ENCODE data around the gene RETSAT. TPM values are rescaled to one million over a fixed set of nuclear protein-coding genes. Genes with fewer than 3 reads are reported as not detected.
A peak's percentile ranks its signal among the peaks of the same experiment; 100 is the strongest.
"Not testable (repeated sequence)": the region's sequence is repeated elsewhere in the genome, so short reads cannot be mapped to it uniquely, and the experiment has no call there.

RETSAT gene
- 33.2 TPM for total RNA-seq

DNA sequence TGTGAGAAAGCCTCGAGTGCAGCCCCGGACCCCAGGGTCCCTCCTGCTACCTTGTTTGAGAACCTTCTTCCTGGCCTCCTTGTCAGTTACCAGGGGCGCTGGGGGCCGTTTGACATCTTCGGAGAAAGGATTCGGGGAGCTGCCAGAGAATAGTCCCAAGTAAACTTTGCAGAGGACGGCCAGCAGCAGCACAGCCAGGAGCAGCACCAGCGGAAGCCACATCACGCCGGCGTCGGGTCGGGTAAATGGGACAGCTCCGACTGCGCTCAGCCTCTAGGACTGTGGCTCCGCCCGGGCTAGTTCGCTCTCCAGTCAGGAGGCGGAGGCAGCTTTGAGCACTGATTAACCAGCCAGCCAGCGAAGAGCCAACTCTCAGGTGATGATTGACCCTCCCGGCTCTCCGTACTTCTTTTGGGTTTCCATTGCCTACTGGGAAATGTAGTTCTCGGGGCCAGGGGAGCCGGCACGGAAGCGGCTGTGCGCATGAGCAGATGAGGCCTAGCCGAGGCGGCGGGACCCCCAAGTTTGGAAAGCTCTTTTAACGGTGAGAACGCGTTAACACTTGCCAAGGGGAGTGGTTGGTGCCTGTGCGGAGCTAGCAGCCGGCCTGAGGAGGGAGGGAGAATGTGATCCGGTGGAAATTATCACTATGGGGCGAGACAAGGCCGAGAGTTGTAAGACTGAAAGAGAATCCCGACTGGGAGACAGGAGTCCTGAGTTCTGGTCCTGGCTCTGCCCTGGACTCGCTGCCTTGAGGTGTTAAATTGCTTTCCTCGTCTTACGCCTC is at the start of gene RETSAT, which contains the start of gene ELMOD3:
Gene RETSAT, minus strand, starts transcription at position 243 of the 787 bp plus-strand sequence. Its CDS starts 21 bp downstream, at position 222.
Gene ELMOD3, plus strand, starts transcription at position 484 of the 787 bp plus-strand sequence. CDS start 2,430 bp downstream, outside the sequence.
- peak; percentile 99 for DNase-seq

DNA sequence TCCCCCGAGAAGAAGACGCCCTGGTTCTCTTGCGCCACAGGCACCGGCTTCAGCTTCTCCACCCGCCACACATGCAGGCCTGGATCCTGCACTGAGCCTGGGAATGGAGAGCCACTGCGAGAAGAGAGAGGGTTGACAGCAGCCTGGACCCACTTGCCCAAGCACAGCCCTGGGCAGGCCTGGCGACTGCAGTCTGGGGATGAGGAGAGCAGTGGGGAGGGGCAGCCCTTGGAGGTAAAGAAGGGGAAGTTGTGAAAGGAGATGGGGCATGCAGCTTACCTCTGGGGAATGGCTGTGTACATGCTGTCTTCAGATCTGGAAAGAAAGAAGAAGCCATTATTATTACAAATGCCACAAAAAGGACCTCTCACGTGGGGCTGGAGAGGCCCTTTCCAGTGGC is 47.5 kb upstream of the RETSAT start:
- DNase-seq: no peak

DNA sequence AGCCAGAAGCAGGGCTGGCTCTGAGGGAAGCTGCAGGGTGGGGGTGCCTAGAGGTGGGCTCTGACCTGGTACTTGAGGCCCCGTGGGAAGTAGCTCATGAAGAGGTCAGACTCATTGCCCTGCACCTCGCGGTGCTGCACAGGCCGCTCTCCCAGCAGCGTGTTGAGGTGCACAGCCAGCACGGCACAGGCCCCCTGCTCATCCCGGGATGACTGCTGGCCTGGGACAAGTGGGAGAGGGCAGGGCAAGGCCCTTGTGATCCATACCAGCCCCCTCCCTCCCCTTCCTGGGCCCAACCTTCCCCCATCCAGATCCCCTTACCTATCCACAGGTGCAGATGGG is 47.1 kb upstream of the RETSAT start:
- no peak for DNase-seq

DNA sequence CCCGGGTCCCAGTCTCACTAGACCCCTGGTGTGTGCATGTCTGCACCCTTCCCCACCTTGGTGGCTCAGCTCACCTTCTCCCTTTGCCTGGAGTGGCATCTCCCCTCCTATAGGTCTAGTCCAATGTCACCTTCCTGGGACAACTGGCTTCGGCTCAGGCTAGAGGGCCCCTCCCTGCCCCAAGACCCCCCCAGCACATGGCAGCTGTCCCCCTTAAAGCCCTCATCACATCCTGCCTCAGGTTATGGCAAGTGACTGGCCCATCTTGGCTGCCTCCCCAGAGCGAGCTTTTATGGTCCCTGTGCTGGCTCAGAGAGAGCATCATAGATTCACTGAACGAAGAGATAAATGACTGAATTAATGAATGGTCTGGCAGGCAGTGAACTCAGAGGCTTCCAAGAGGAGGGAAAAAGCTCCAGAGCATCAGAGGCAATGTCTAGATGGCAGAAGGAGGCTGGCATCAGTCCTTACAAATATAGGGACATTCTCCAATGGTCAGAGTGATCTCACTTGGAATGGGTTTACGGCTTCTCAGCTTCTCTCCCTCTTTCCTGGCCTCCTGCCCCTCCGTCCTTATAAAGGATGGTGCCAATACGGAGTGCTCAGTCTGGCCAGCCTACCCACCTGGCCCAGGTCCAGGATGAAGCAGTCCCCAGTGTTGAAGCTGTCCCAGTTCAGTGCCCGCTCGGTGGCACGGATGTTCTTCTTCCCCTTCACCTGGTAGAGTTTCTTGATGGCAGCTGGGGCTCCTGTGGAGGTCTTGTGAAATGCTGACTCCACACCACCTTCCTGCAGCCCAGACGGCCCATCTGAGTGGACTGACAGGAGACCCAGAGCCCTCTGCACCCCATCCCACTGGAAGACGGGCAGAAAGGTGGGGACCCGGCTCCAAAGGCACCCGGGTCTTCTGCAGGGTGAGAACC is 46.5 kb upstream of the RETSAT start:
- DNase-seq: no peak

DNA sequence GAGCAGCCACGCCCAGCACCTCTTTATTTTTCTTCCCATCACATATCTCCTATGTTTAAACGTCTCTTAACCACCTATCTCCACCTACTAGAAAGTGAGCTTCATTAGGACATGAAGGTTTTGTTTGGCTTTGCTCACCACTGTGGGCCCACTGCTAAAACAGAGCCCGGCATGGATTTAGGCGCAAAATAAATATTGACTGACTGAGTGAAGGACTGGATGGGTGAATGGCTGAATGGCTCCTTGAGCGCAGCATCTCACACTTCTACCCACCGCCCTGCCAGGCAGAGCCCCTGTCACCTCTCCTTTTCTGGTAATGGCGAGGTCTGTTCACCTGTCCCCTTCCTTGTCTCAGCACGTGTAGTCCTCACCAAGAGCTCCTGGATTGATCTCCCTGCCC is 45.7 kb upstream of the RETSAT start:
- no peak for DNase-seq

DNA sequence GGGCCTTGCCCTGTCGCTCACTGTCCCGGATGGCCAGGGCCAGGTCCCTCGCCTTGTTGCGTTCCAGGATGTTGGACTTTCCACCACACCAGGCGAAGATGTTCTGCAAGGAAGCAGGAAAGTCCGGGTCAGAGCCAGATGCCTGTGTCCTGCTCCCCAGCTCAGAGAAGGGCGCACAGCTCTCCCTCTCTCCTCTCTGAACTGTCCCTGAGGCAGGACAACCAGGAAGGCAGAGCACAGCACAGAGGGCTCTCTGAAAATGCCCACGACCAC is 44.8 kb upstream of the RETSAT start:
- DNase-seq: no peak

DNA sequence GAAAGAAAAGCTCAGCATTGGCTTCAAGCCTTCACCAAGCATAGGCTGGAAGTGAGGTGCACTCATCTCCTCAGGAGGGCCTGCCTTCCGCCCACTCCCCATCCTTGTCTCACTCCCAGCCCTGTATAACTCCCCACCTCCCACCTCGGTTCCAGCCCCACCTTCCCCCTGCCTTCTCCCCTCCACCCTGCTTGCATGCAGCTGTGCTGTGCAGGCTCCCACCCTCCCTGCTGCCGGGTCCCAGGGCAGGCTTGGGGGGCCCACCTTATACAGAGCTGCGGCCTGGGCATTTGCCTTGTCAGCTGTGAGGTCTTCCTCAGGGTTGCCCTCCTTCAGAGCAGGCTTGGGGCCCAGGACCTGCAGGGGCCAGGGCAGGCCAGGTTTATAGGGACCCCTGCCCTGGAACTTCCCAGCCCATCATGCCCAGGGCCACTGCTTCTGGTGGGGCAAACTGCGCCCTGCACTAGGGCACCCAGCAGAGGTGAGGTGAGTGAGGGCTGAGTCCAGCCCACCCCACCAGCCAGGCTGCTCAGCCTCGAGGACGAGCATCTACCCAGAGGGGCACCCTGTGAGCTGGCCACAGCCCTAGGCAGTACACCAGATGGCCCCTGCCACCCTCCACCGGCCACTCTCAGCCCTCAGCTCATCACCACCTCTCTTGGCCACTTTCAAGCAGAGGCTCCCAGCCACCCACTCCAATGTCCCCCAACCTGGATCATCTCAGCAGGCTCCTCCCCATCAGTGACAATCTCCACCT is 44.3 kb upstream of the RETSAT start:
- DNase-seq: no peak

DNA sequence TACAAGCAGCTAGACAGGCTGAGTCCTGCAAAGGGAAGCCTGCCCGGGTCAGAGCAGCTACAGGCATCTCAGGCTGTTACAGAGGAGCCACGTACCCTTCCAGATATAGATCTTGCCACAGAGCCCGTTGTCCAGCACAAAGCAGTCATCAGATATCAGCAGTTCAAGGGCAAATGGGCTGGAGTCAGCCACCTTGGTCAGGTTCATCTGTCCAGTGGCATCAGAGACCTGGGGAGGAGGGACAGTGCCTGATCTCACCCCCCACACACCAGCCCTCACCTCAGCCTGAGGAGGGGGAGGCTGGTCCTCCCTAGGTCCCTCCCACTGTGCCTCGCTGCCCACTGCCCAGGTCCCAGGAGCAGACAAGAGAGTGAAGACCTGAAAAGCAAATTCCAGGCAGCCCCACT is 43.6 kb upstream of the RETSAT start:
- DNase-seq: no peak

DNA sequence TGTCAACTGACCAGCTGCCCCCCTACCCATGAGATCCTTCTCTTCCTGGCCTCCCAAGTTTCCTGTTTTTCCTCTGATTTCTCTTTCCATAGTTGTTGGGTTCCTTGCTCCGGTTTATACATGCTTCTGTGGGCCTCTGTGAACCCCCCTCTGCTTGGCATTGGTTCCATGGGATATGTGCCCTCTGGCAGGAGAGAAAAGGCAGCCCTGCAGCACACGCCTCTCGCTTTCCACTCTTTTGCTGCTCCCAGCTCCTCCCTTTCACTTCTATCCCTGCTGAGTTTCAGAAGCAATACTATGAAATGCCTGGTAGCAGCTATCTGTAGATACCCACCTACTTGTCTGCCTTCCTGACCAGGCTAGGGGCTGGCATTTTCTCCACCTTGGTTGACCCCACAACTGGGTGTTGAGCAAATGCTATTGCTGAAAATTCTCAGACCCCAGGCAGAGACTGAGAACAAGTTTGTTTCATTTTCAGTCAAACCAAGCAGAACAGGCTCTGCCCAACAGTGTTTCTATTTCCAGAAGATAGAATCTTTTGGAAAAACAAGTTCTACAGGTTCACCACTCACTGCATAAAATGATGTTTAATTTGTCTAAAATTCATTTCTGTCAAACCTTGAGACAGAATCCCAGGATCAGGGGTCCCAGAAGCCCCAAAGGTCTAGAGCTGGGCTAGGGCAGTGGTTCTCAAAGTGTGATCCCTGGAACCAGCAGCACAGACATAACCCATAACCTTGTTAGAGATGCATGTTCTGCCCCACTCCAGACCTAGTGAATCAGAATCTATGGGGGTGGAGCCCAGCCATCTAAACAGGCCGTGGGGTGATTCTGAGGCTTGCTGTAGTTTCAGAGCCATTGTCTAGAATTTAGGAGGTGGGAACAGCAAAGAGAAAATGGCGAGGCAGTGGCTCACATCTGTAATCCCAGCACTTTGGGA is 42.5 kb upstream of the RETSAT start:
- DNase-seq: no peak

DNA sequence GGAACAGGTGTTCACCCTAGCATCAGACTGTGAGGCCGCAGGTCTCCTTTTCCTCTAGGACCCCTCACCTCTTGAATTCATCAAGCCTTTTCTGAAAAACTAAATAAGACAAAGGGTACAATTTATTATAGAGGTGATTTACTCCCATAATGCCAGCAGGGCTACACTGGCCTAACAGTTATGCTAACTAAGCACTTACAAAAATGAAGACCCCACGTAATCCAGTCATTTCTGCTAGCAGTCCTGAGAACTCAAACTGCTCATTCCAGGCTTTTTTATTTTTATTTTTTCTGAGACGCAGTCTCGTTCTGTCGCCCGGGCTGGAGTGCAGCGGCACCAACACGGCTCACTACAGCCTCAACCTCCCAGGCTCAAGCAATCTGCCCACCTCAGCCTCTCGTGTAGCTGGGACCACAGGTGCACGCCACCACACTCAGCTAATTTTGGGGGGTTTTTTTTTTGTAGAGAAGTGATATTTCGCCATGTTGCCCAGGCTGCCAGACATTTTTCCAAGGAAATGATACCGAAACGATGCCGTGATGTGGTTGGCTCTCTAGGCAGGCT is 41.7 kb upstream of the RETSAT start:
- no peak for DNase-seq

DNA sequence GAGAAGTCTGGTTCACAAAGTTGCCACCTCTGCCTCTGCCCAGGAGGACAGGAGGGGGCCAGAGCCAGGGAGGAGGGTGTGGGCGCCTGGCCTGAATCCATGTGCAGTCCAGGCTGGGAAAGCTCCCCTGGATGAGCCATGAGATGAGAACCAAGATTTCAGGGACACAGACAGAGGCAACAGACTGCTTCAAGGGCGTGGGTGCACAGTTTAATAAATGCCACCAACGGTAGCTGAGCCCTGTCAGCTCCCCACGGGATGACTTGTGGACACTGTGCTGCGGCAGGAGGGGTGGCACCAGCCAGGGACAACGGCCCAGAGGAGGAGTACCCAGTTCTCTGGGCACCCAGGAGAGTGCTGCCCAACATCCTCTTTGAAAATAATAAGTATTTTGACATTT is 40.6 kb upstream of the RETSAT start:
- DNase-seq: no peak

DNA sequence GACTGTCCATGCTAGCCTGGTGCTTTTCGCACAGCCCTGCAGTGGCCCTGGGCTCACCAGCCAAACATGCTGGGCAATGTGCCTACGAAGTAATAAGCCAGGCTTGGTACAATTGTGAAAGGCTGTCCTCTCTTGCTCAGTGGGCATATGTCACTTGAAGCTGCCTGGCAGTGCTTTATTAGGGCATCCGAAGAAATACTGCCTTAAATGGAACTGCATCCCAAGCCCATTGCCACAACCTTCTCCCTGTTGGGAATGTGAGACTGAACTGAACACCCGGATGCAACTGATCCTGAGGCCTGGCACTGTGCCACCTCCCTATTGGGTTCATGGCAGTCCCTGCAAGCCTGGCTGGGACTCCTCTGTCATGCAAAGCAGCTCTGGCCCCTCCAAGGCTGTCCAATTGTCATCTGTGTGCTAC is 39.9 kb upstream of the RETSAT start:
- DNase-seq: no peak

DNA sequence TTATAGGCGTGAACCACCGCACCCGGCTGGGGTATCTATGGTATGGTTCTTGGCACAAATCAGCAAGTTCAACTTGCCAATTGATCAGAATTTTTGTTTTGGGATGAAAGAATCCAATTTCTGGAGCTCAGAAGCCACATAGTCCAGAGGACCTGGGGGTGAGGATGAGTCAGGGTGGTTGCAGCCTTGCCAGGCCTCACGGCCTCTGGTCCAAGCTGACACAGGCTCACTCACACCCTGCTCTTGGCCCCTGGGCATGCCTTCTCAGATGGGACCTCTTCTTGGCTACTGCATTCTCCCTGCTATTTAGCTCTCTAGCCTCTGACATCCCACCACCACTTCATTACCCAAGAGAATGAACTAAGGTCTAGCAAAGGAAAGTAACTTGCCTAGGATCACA is 39.5 kb upstream of the RETSAT start:
- DNase-seq: no peak

DNA sequence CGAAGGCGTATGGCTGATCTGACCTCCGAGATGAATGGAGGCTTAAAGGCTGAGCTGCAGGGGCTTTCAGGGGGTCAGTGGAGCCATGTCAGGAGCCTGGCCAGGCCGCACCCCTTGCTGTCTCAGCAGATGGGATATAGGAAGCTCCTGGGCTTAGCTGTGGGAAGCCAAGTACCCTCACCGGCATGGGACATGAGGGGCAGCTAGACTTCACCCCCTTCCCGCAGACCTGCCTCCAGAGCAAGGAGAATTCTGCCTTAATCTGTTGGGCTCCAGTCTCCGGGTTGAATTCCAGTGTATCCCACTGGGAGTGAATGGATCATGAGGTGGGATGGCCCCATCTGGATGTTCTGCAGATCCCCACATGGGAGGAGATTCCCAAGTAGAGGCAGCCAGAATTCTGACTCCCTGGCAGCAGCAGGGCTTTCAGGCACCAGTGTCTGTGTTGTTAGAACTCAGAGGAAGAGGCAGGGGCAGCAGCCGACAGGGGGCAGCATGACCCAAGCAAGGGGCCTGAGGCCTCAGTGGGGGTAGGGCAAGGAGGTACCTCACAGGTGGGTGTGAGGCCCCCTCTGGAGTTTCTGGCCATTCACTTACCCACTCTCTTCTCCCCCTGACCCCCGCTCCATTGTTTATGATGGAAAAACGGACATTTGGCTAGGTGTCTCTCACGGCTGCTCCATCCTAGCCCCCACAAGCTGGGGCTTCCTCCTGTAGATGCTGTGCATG is 36.8 kb upstream of the RETSAT start:
- no peak for DNase-seq

DNA sequence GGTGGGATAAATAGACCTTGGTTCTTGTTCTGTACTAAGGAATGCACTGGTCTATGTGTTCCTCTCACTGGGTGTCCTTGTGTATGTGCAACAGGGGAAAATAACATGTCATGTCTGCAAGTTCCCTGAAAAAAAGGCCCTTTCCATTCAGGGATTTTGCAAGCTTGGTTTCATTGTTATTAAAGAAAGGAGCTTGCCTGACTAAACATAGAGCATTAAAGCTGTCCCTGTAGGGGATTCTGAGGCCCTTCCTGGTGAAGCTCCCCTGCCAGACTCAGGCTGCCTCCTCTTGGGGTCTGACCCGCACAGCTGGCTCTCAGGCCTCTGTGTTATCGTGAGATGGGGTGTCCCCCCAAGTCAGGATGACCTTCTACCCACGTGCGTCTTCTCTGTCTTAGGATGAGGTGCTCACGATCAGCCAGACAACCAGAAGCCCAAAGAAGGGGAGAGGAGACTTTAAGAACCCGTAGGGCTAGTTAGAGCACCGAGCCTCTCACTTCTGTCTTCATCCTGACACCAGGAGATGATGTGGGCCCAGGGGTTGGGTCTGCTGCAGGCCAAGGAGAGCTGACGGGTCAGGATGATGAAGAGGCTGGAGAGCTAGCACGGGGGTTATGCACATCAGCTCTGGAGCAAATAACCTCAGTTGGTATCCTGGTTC is 34.7 kb upstream of the RETSAT start:
- DNase-seq: no peak

DNA sequence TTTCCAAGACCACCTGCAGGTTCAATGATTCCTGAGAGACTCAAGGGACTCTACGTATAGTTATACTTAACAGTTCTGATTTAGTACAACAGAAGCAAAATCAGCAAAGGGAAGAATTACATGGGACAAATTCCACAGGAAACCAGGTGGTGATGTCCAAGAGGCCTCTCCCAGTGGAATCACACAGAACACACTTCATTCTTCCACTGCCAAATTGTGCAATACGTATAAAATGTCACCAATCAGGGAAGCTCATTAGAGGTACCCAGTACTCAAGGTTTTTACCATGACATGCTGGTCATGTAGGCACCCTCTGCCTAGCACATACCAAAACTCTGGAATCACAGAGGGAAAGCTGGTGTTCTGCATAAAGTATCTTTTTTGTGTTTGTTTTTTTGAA is 33.4 kb upstream of the RETSAT start:
- DNase-seq: no peak

DNA sequence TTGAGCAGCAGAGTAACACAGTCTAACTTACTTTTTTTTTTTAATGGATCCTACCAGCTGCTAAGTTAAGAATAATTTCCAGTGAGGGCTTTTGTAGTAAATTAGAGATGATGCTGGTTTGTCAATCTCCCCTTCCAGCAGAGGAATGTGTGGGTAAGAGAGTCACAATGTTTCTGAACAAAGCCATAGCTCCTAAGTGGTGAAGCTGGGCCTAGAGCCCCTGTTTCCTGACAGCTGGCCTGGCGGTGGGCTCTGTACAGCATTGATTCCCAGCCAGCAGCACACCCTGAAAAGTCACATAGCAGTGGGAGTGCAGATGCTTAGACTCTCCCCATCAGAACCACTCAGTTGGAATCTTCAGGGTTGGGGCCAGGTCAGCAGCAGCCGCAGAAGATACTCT is 31.4 kb upstream of the RETSAT start:
- DNase-seq: no peak

DNA sequence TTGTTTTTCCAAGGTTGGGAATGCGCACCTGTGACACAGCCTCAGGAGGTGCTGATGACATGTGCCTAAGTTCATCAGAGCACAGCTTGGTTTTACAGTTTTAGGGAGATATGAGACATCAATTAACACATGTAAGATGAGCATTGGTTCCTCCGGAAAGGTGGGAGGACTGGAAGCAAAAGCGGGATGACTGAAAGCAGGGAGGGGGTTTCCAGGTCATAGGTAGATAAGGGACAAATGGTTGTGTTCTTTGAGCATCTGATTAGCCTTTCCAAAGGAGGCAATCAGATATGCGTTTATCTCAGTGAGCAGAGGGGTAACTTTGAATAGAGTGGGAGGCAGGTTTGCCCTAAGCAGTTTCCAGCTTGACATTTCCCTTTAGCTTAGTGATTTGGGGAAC is 29.5 kb upstream of the RETSAT start:
- DNase-seq: no peak

DNA sequence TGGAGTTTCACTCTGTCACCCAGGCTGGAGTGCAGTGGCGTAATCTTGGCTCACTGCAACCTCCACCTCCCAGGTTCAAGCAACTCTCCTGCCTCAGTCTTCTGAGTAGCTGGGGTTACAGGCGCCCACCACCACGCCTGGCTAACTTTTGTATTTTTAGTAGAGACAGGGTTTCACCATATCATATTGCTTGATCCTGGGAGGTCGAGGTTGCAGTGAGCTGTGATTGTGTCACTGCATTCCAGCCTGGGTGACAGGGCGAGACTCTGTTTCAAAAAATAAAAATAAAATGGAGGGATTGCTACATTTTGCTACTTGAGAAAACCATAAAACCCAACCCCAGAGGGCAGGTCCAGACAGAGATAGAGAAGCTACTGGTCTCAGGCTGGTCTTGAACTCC is 28.8 kb upstream of the RETSAT start:
- DNase-seq: not testable (repeated sequence)

DNA sequence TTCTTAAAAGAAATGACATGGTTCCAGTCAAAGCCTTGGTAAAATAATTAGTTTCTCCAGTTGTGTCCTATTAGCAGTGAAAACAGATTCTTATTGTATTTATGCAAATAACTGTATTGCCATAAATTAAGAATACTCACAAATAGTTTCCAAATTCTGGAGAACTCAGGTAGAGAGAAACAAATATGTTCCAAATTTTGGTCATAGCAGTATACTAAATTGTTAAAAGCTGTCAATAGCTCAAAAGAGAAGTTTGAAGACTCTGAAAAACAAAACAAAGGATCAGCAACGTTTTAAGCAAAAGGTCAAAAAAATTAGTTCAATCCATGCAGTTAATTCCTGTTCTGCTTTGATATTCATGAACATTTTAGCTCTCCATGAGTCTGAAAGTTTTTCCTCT is 25.7 kb upstream of the RETSAT start:
- no peak for DNase-seq
